Heart left ventricle (tissue), 16 donors: Measurements from ENCODE around the gene CD302. TPM values are rescaled to one million over a fixed set of nuclear protein-coding genes. Genes with fewer than 3 reads are reported as not detected.
"Not testable (repeated sequence)": the region's sequence is repeated elsewhere in the genome, so short reads cannot be mapped to it uniquely, and the experiment has no call there.

Experiments used
- ATAC-seq, 4 donors: fragments of 200-7000 bp; cut with Tn5 transposase; one replicate each; pipeline ENCODE4 v1.9.1; 2020 to 2022; ENCODE audit warnings: moderate library complexity in 4 of 4, mild to moderate bottlenecking in 3 of 4, moderate number of reproducible peaks in 1 of 4
- DNase-seq, 5 donors: peaks; one replicate each; pipeline ENCODE4 v3.0.0-alpha.2; 2020
- H3K27ac ChIP-seq, 12 donors: fragments of 200-600 bp; sonication (generic) in 4 of 12; one replicate each; pipeline versions ENCODE4 v1.5.0 to v1.8.0; 2016 to 2022; ENCODE audit warnings: mild to moderate bottlenecking in 2 of 12
- H3K27me3 ChIP-seq, 9 donors: fragments of 200-600 bp; sonication (generic) in 2 of 9; one replicate each; pipeline versions ENCODE4 v1.5.1 to v1.8.0; 2016 to 2022; ENCODE audit warnings: mild to moderate bottlenecking in 3 of 9
- H3K36me3 ChIP-seq, 9 donors: fragments of 200-600 bp; sonication (generic) in 2 of 9; one replicate each; pipeline versions ENCODE4 v1.5.0 to v1.8.0; 2018 to 2022; ENCODE audit warnings: mild to moderate bottlenecking in 2 of 9
- H3K4me1 ChIP-seq, 12 donors: fragments of 200-600 bp; sonication (generic) in 4 of 12; one replicate each; pipeline versions ENCODE4 v1.5.0 to v1.8.0; 2016 to 2022; ENCODE audit warnings: mild to moderate bottlenecking in 3 of 12
- H3K4me3 ChIP-seq, 12 donors: fragments of 200-600 bp; sonication (generic) in 4 of 12; one replicate each; pipeline versions ENCODE4 v1.5.0 to v1.8.0; 2017 to 2022; ENCODE audit warnings: mild to moderate bottlenecking in 9 of 12, moderate library complexity in 4 of 12
- H3K9me3 ChIP-seq, 12 donors: fragments of 200-600 bp; sonication (generic) in 4 of 12; one replicate each; pipeline versions ENCODE4 v1.5.0 to v1.8.0; 2016 to 2022; ENCODE audit warnings: mild to moderate bottlenecking in 1 of 12
- CTCF ChIP-seq, 12 donors: fragments of 200-600 bp; sonication (generic) in 4 of 12; IDR thresholded peaks; one replicate each; pipeline versions ENCODE4 v1.5.0 to v1.8.0; 2018 to 2022; ENCODE audit warnings: antibody characterized with exemption in 12 of 12, mild to moderate bottlenecking in 5 of 12
- POLR2A ChIP-seq, 2 donors: fragments of 450-650 bp; IDR thresholded peaks; one replicate each; pipeline ENCODE4 v1.6.1; 2017; ENCODE audit warnings: antibody characterized with exemption in 2 of 2, mild to moderate bottlenecking in 2 of 2, moderate library complexity in 2 of 2
- WGBS, 4 donors: extraction: QIAGEN DNeasy Blood & Tissue Kit in 2 of 4; methylation state at CpG; one replicate each; pipeline versions ENCODE4 v1.1.5 to v1.1.7; 2013 to 2018; 5-methylcytosine and 5-hydroxymethylcytosine counted together
- intact Hi-C, 10 donors: fragments of 100-400 bp; cut with DNase I; formaldehyde crosslinking; loops; one replicate each; pipeline versions ENCODE4 v1.11.1 to v1.14.2; 2022
- polyA plus RNA-seq, 2 donors: library from polyadenylated mRNA; stranded (reverse); fragments of 200-250 nt; gene quantifications; one replicate each; pipeline ENCODE4 v1.2.3, GENCODE V29; 2013
- total RNA-seq, 9 donors: library from RNA; depleted of rRNA in 2 of 9; stranded (reverse); fragments of >200 nt in 2 of 9; fragmentation: NEBNext Ultra II Directional in 3 of 9; extraction: Animal tissue kit (Norgen Biotek cat#: 25700) in 3 of 9; gene quantifications; one replicate each; pipeline versions ENCODE4 v1.1.0 to v1.2.4, GENCODE V29; 2016 to 2023
- donor health status: ischemic (EF 13 %, LVEDD 7.1; RV severe dilation, severe dysfunction).
- donor health status: healthy with polysubstance abuse.
- donor health status: DM: no; HTN: yes; CAD: no.
- donor health status: DM: no; HTN: no; CAD: no.
- donor health status: ischemic (EF 25% LVEDD 6.9; RV normal size, moderate dysfunction).
- donor health status: ischemic (EF 25% LVEDD 5.7; RV mildly dilated, moderate dysfunction).
- donor health status: healthy.
- donor health status: DM: yes; HTN: yes; CAD: no.
- donor health status: ischemic (EF 35%, LVEDD 5.7; RV mildly dilated, moderate dysfunction).
- donor health status: nonischemic (EF 11% LVEDD 7.7; RV severe dilation, severe dysfunction).
- donor health status: DM: yes; HTN: yes; CAD: no.
- donor health status: PGD.
- donor health status: ischemic (EF 29% LVEDD 5.4; RV normal size, mild dysfunction).
- donor health status: nonischemic (EF 23%, LVEDD 6.1; RV moderate dilation, normal function).

Gene CD302
- total and polyA plus RNA-seq, 11 donors: 5.2 to 24.9 (median 10.5) TPM

GRCh38 chr2:159736048-159736447 lies 62.0 kb downstream of the CD302 start:
- no peak for ATAC-seq
- no peak overlapping the region for H3K4me3 ChIP-seq

GRCh38 chr2:159735648-159736047 lies 62.4 kb downstream of the CD302 start:
- 82 to 89% (median 87%) methylated on average over 1 of the region's 1 CpG for WGBS, 4 donors
- peaks cover 0 to 99% (median 78%) of the 10 kb centered on the region in 9 donors for H3K36me3 ChIP-seq

More at GRCh38 chr2:159736048-159736447, 62.0 kb downstream of the CD302 start:
- TF ChIP-seq POLR2A (IDR thresholded peaks at IDR 0.05) (no peak), CTCF (IDR thresholded peaks at IDR 0.05) (no peak)
- DNase-seq: no peak
- Histone ChIP-seq H3K27ac (no peak overlapping the region), H3K9me3 (no peaks in the 10 kb centered on the region), H3K4me1 (peaks cover 0 to 35% (median 16%) of the 10 kb centered on the region in 12 donors), H3K27me3 (no peaks in the 10 kb centered on the region), H3K36me3 (peaks cover 0 to 99% (median 74%) of the 10 kb centered on the region in 9 donors)
- intact Hi-C loops: loop anchor here in 1 of 10 donors (5.0 kb wide), 1 partner anchor 46 kb away; no protein-coding TSS in a partner anchor
- 82 to 84% (median 83%) methylated on average over 3 of the region's 3 CpGs for WGBS, 4 donors

GRCh38 chr2:159728629-159729028 lies 69.4 kb downstream of the CD302 start:
- H3K4me3 ChIP-seq: no peak overlapping the region
- TF ChIP-seq POLR2A (IDR thresholded peaks at IDR 0.05) (no peak), CTCF (IDR thresholded peaks at IDR 0.05) (no peak)
- no peaks in the 10 kb centered on the region for H3K27me3 ChIP-seq
- peaks cover 0 to 11% (median 0%) of the 10 kb centered on the region in 12 donors for H3K9me3 ChIP-seq
- intact Hi-C loops: no loop called here
- peak overlapping the region in 1 of 12 donors; percentile 42 for H3K27ac ChIP-seq
- WGBS, 4 donors: 65 to 75% (median 71%) methylated on average over 3 of the region's 3 CpGs
- H3K4me1 ChIP-seq: peaks cover 0 to 44% (median 14%) of the 10 kb centered on the region in 12 donors
- DNase-seq (no peak), ATAC-seq (no peak)
- H3K36me3 ChIP-seq: peaks cover 0 to 58% (median 47%) of the 10 kb centered on the region in 9 donors

More at GRCh38 chr2:159735648-159736047, 62.4 kb downstream of the CD302 start:
- Histone ChIP-seq H3K27me3 (no peaks in the 10 kb centered on the region), H3K4me1 (peaks cover 0 to 34% (median 16%) of the 10 kb centered on the region in 12 donors), H3K4me3 (no peak overlapping the region), H3K27ac (no peak overlapping the region), H3K9me3 (no peaks in the 10 kb centered on the region)
- intact Hi-C loops: loop anchor here in 1 of 10 donors (5.0 kb wide), 1 partner anchor 47 kb away; no protein-coding TSS in a partner anchor
- ATAC-seq (no peak), DNase-seq (no peak)
- TF ChIP-seq CTCF (IDR thresholded peaks at IDR 0.05) (no peak), POLR2A (IDR thresholded peaks at IDR 0.05) (no peak)

- Histone ChIP-seq H3K4me3 (no peak overlapping the region), H3K27me3 (no peaks in the 10 kb centered on the region), H3K4me1 (peaks cover 0 to 73% (median 39%) of the 10 kb centered on the region in 12 donors), H3K27ac (peak overlapping the region in 1 of 12 donors; percentile 11), H3K9me3 (peaks cover 0 to 11% (median 0%) of the 10 kb centered on the region in 12 donors), H3K36me3 (peaks cover 0 to 38% (median 21%) of the 10 kb centered on the region in 9 donors)
- TF ChIP-seq POLR2A (IDR thresholded peaks at IDR 0.05): no peak
- no peak for TF ChIP-seq CTCF (IDR thresholded peaks at IDR 0.05)
- peak in 2 of 4 donors; percentile 33 to 37 for ATAC-seq
- WGBS, 4 donors: 66 to 81% (median 71%) methylated on average over 3 of the region's 3 CpGs
- DNase-seq: no peak
- intact Hi-C loops: loop anchor here in 1 of 10 donors (2.0 kb wide), 1 partner anchor 33 kb away; no protein-coding TSS in a partner anchor
These were observed 72.3 kb downstream of the CD302 start for GRCh38 chr2:159725713-159726112.

- 78 to 95% (median 87%) methylated on average over 6 of the region's 6 CpGs for WGBS, 4 donors
- DNase-seq, H3K27me3 ChIP-seq, ATAC-seq, H3K4me3 ChIP-seq, intact Hi-C loops, H3K27ac ChIP-seq: not testable (repeated sequence)
- Histone ChIP-seq H3K4me1 (peaks cover 0 to 81% (median 41%) of the 10 kb centered on the region in 12 donors), H3K9me3 (peaks cover 0 to 11% (median 0%) of the 10 kb centered on the region in 12 donors), H3K36me3 (peaks cover 0 to 38% (median 20%) of the 10 kb centered on the region in 9 donors)
These were observed 73.0 kb downstream of the CD302 start for GRCh38 chr2:159724795-159725572.
